MM.1S (cell line): ENCODE data around the gene NOX5.

ENCODE experiments used
- DNase-seq: peaks from one replicate; pipeline ENCODE4 v3.0.0-alpha.2; 2015
- H2AFZ ChIP-seq: fragments of 300-600 bp; sonication (generic); 2 replicates; pipeline ENCODE4 v1.6.0; 2016; ENCODE audit warnings: antibody characterized with exemption, low read length
- H3F3A ChIP-seq: fragments of 300-600 bp; sonication (generic); 2 replicates; pipeline ENCODE4 v1.6.1; 2016; ENCODE audit warnings: mild to moderate bottlenecking, antibody characterized with exemption, low read length, moderate library complexity, mixed read lengths; ENCODE audit not compliant: insufficient read depth
- H3K27ac ChIP-seq: fragments of 300-600 bp; sonication (generic); 2 replicates; pipeline ENCODE4 v1.5.1; 2016; ENCODE audit warnings: mild to moderate bottlenecking, low read length
- H3K27me3 ChIP-seq: fragments of 300-600 bp; sonication (generic); replicated peaks from 2 replicates; pipeline ENCODE4 v1.6.0; 2016; ENCODE audit warnings: low read length; ENCODE audit not compliant: insufficient read depth
- H3K36me3 ChIP-seq: fragments of 300-600 bp; sonication (generic); replicated peaks from 2 replicates; pipeline ENCODE4 v1.6.1; 2016; ENCODE audit warnings: mild to moderate bottlenecking, low read length, mixed read lengths; ENCODE audit not compliant: insufficient read depth
- H3K4me1 ChIP-seq: fragments of 300-600 bp; sonication (generic); 2 replicates; pipeline ENCODE4 v1.6.1; 2016; ENCODE audit warnings: low read length, mixed read lengths
- H3K4me2 ChIP-seq: fragments of 300-600 bp; sonication (generic); 2 replicates; pipeline ENCODE4 v1.6.0; 2016; ENCODE audit warnings: low read depth, low read length
- H3K4me3 ChIP-seq: fragments of 300-600 bp; sonication (generic); 2 replicates; pipeline ENCODE4 v1.5.1; 2016; ENCODE audit warnings: low read length, mixed read lengths
- H3K79me2 ChIP-seq: fragments of 300-600 bp; sonication (generic); 2 replicates; pipeline ENCODE4 v1.6.1; 2016; ENCODE audit warnings: mixed run types, low read length, mixed read lengths
- H3K9ac ChIP-seq: fragments of 300-600 bp; sonication (generic); 2 replicates; pipeline ENCODE4 v1.6.1; 2016; ENCODE audit warnings: low read length, mixed read lengths
- H3K9me2 ChIP-seq: fragments of 300-600 bp; sonication (generic); replicated peaks from 2 replicates; pipeline ENCODE4 v1.6.1; 2016; ENCODE audit warnings: mild to moderate bottlenecking, low read length, mixed read lengths; ENCODE audit not compliant: insufficient read depth
- H3K9me3 ChIP-seq: fragments of 300-600 bp; sonication (generic); replicated peaks from 2 replicates; pipeline ENCODE4 v1.6.1; 2016; ENCODE audit warnings: mild to moderate bottlenecking, low read length, mixed read lengths; ENCODE audit not compliant: insufficient read depth
- H4K20me1 ChIP-seq: fragments of 300-600 bp; sonication (generic); 2 replicates; pipeline ENCODE4 v1.6.1; 2016; ENCODE audit warnings: mild to moderate bottlenecking, low read length, moderate library complexity, mixed read lengths; ENCODE audit not compliant: insufficient read depth
- EZH2 ChIP-seq: fragments of 300-600 bp; sonication (generic); optimal IDR thresholded peaks from 2 replicates; pipeline ENCODE3; 2017; ENCODE audit warnings: low read depth, mild to moderate bottlenecking, antibody characterized with exemption, low read length, mixed read lengths
- EZH2phosphoT487 ChIP-seq: fragments of 300-600 bp; sonication (generic); IDR thresholded peaks from 2 replicates; pipeline ENCODE4 v1.6.1; 2018; ENCODE audit warnings: antibody characterized with exemption, low read length
- TF ChIP-seq, protein P1 (sequence below): fragments of 300-600 bp; sonication (generic); IDR thresholded peaks from 2 replicates; pipeline ENCODE4 v1.5.1; 2016; ENCODE audit warnings: antibody characterized with exemption, low read length, mixed read lengths

Gene NOX5

GRCh38 chr15:69059557-69059943, 45.1 kb downstream of the NOX5 start:
- H3K36me3 ChIP-seq = no peaks in the 10 kb centered on the region
- H3F3A ChIP-seq = no peaks in the 10 kb centered on the region
- peaks cover 8% of the 10 kb centered on the region for H3K4me1 ChIP-seq
- no peaks in the 10 kb centered on the region for H3K27me3 ChIP-seq
- no peak overlapping the region for H3K27ac ChIP-seq
- DNase-seq = no peak
- H4K20me1 ChIP-seq = no peaks in the 10 kb centered on the region
- TF ChIP-seq, protein P1, sequence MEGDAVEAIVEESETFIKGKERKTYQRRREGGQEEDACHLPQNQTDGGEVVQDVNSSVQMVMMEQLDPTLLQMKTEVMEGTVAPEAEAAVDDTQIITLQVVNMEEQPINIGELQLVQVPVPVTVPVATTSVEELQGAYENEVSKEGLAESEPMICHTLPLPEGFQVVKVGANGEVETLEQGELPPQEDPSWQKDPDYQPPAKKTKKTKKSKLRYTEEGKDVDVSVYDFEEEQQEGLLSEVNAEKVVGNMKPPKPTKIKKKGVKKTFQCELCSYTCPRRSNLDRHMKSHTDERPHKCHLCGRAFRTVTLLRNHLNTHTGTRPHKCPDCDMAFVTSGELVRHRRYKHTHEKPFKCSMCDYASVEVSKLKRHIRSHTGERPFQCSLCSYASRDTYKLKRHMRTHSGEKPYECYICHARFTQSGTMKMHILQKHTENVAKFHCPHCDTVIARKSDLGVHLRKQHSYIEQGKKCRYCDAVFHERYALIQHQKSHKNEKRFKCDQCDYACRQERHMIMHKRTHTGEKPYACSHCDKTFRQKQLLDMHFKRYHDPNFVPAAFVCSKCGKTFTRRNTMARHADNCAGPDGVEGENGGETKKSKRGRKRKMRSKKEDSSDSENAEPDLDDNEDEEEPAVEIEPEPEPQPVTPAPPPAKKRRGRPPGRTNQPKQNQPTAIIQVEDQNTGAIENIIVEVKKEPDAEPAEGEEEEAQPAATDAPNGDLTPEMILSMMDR = no peak
- TF ChIP-seq EZH2phosphoT487 = no peak
- TF ChIP-seq EZH2 = no peak
- peak overlapping the region; percentile 38; the same call in 1 of the 2 replicates for H3K4me2 ChIP-seq
- peak overlapping the region; percentile 31 for H2AFZ ChIP-seq
- H3K79me2 ChIP-seq = no peaks in the 10 kb centered on the region
- H3K9me3 ChIP-seq = no peaks in the 10 kb centered on the region
- H3K9ac ChIP-seq = no peak overlapping the region
- no peak overlapping the region for H3K4me3 ChIP-seq
- no peaks in the 10 kb centered on the region for H3K9me2 ChIP-seq

DNA sequence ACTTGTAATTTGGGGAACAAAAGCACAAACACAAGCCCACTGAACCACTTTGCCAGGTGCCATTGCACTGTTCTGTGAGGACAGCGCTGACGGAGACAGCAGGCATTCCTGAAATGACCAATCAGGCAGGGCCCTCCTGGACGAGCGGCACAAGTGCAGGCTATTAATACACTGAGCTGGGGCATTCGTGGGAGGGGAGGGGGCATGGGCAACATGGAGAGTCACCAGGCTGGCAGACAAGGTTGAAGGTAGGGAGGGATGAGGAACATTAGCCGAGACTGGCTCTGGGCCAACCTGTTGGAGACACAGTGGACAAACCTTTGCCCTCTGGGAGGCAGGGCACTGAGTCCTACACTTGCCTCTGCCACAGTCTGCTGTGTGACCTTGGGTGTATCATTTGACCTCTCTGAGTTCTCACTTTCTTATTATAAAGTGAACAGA, 45.6 kb downstream of the NOX5 start:
- Histone ChIP-seq H3K9ac (no peak overlapping the region), H2AFZ (no peak overlapping the region), H3K79me2 (no peaks in the 10 kb centered on the region), H3K27me3 (no peaks in the 10 kb centered on the region), H3K4me2 (no peak overlapping the region), H3K9me3 (no peaks in the 10 kb centered on the region), H3K36me3 (no peaks in the 10 kb centered on the region), H3F3A (no peaks in the 10 kb centered on the region), H3K4me3 (no peak overlapping the region), H3K9me2 (no peaks in the 10 kb centered on the region), H3K27ac (no peak overlapping the region), H3K4me1 (peaks cover 8% of the 10 kb centered on the region), H4K20me1 (no peaks in the 10 kb centered on the region)
- no peak for DNase-seq
- TF ChIP-seq, protein P1 = no peak
- TF ChIP-seq EZH2 (no peak), EZH2phosphoT487 (no peak)

- Histone ChIP-seq H3K4me2 (peak overlapping the region; percentile 6), H3K27ac (no peak overlapping the region), H3K4me3 (no peak overlapping the region), H3K79me2 (no peaks in the 10 kb centered on the region), H3K9me2 (no peaks in the 10 kb centered on the region), H3K27me3 (no peaks in the 10 kb centered on the region), H3K36me3 (no peaks in the 10 kb centered on the region), H4K20me1 (no peaks in the 10 kb centered on the region), H3K4me1 (peaks cover 8% of the 10 kb centered on the region), H3F3A (no peaks in the 10 kb centered on the region), H2AFZ (no peak overlapping the region), H3K9ac (no peak overlapping the region), H3K9me3 (no peaks in the 10 kb centered on the region)
- TF ChIP-seq EZH2phosphoT487 = no peak
- no peak for TF ChIP-seq EZH2
- TF ChIP-seq, protein P1 = no peak
- DNase-seq = peak; percentile 12
These were observed 46.2 kb downstream of the NOX5 start for GRCh38 chr15:69060744-69061143.
